ENCODE data around the gene ZBTB7C.

- TF ChIP-seq, protein P1, sequence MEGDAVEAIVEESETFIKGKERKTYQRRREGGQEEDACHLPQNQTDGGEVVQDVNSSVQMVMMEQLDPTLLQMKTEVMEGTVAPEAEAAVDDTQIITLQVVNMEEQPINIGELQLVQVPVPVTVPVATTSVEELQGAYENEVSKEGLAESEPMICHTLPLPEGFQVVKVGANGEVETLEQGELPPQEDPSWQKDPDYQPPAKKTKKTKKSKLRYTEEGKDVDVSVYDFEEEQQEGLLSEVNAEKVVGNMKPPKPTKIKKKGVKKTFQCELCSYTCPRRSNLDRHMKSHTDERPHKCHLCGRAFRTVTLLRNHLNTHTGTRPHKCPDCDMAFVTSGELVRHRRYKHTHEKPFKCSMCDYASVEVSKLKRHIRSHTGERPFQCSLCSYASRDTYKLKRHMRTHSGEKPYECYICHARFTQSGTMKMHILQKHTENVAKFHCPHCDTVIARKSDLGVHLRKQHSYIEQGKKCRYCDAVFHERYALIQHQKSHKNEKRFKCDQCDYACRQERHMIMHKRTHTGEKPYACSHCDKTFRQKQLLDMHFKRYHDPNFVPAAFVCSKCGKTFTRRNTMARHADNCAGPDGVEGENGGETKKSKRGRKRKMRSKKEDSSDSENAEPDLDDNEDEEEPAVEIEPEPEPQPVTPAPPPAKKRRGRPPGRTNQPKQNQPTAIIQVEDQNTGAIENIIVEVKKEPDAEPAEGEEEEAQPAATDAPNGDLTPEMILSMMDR (IDR thresholded peaks at IDR 0.05; ENCODE audit: insufficient read depth, low read length, poor library complexity, severe bottlenecking): no peak
- TF ChIP-seq EZH2phosphoT487 (conservative IDR thresholded peaks at IDR 0.05; ENCODE audit: low read length): no peak
Observed at GRCh38 chr18:48355276-48356115, 53.7 kb downstream of the ZBTB7C start.

All from SU-DHL-6 (cell line).